HG03097 (cell line): ENCODE results near the gene DNAJA3.

ENCODE experiments used
- ATAC-seq: cut with Tn5 transposase; IDR thresholded peaks from one replicate; pipeline ENCODE4 v1.9.1; 2021; ENCODE audit not compliant: unreplicated experiment, low FRiP score

Gene DNAJA3

GRCh38 chr16:4428500-4428899 is 2.8 kb downstream of the DNAJA3 start:
- no peak for ATAC-seq

GRCh38 chr16:4431023-4431422 is 5.4 kb downstream of the DNAJA3 start:
- ATAC-seq: no peak

- ATAC-seq: no peak
These were observed 7.6 kb downstream of the DNAJA3 start for GRCh38 chr16:4433228-4433627.

GRCh38 chr16:4433914-4434787 is 8.5 kb downstream of the DNAJA3 start:
- no peak for ATAC-seq

GRCh38 chr16:4435337-4436067 is 9.8 kb downstream of the DNAJA3 start:
- no peak for ATAC-seq

GRCh38 chr16:4437366-4437765 is 11.7 kb downstream of the DNAJA3 start:
- no peak for ATAC-seq

GRCh38 chr16:4442371-4442770 is 16.7 kb downstream of the DNAJA3 start:
- ATAC-seq: no peak

- no peak for ATAC-seq
These were observed 17.6 kb downstream of the DNAJA3 start for GRCh38 chr16:4443271-4443670.

GRCh38 chr16:4443986-4444385 is 18.3 kb downstream of the DNAJA3 start:
- ATAC-seq: no peak

GRCh38 chr16:4450430-4450829 is 24.8 kb downstream of the DNAJA3 start:
- ATAC-seq: no peak

GRCh38 chr16:4450931-4451519 is 25.4 kb downstream of the DNAJA3 start:
- ATAC-seq: no peak

- ATAC-seq: no peak
These were observed 27.0 kb downstream of the DNAJA3 start for GRCh38 chr16:4452674-4453073.

- no peak for ATAC-seq
These were observed 29.0 kb downstream of the DNAJA3 start for GRCh38 chr16:4454623-4455022.

- ATAC-seq: no peak
These were observed 29.4 kb downstream of the DNAJA3 start for GRCh38 chr16:4455081-4455480.

GRCh38 chr16:4455951-4456350 is 30.3 kb downstream of the DNAJA3 start:
- ATAC-seq: no peak

- ATAC-seq: no peak
These were observed 35.2 kb downstream of the DNAJA3 start for GRCh38 chr16:4460936-4461249.

- ATAC-seq: no peak
These were observed 35.8 kb downstream of the DNAJA3 start for GRCh38 chr16:4461250-4462085.

GRCh38 chr16:4463522-4464163 is 38.0 kb downstream of the DNAJA3 start:
- ATAC-seq: no peak

- no peak for ATAC-seq
These were observed 40.5 kb downstream of the DNAJA3 start for GRCh38 chr16:4465977-4466779.
